HepG2 (cell line): Measurements from ENCODE around the gene FOXA3. TPM values are rescaled to one million over a fixed set of nuclear protein-coding genes. Genes with fewer than 3 reads are reported as not detected.

Experiments
- CBFB ChIP-seq: sonication (generic); formaldehyde crosslinking; IDR thresholded peaks from 2 replicates; pipeline ENCODE4 v1.4.0; 2020; ENCODE audit warnings: missing genetic modification reagents
- CENPX ChIP-seq: sonication (generic); formaldehyde crosslinking; IDR thresholded peaks from 2 replicates; pipeline ENCODE4 v1.9.0; 2021; ENCODE audit warnings: mild to moderate bottlenecking, missing genetic modification reagents, moderate library complexity
- IKZF4 ChIP-seq: sonication (generic); formaldehyde crosslinking; IDR thresholded peaks from 2 replicates; pipeline ENCODE4 v1.5.1; 2020; ENCODE audit warnings: borderline replicate concordance, mild to moderate bottlenecking, low read depth, missing genetic modification reagents; ENCODE audit errors: not compliant biosample characterization
- SALL1 ChIP-seq: sonication (generic); formaldehyde crosslinking; IDR thresholded peaks from 2 replicates; pipeline ENCODE4 v1.8.0; 2022; ENCODE audit warnings: mild to moderate bottlenecking, missing genetic modification reagents
- SOX6 ChIP-seq, 2 experiments: fragments of 450-650 bp in 1 of 2; sonication (generic) in 1 of 2; formaldehyde crosslinking in 1 of 2; IDR thresholded peaks; 2 replicates each; pipeline versions ENCODE4 v1.4.0 to v1.6.1; 2017 to 2020; ENCODE audit warnings: antibody characterized with exemption in 1 of 2, mild to moderate bottlenecking in 1 of 2, missing genetic modification reagents in 1 of 2
- YY1 ChIP-seq: IDR thresholded peaks from 2 replicates; pipeline ENCODE4 v1.6.1; 2011; ENCODE audit warnings: low read length, low read depth, moderate library complexity, mild to moderate bottlenecking; ENCODE audit not compliant: insufficient read depth, insufficient replicate concordance
- ZFP37 ChIP-seq: sonication (generic); formaldehyde crosslinking; IDR thresholded peaks from 2 replicates; pipeline ENCODE4 v1.4.0; 2020; ENCODE audit warnings: missing genetic modification reagents, borderline replicate concordance
- ZMAT3 ChIP-seq: sonication (generic); formaldehyde crosslinking; conservative IDR thresholded peaks from 2 replicates; pipeline ENCODE4 v1.7.0; 2021; ENCODE audit warnings: missing genetic modification reagents
- ZNF432 ChIP-seq: sonication (generic); formaldehyde crosslinking; IDR thresholded peaks from 2 replicates; pipeline ENCODE4 v1.5.0; 2020; ENCODE audit warnings: missing genetic modification reagents, mild to moderate bottlenecking, borderline replicate concordance
- ZNF710 ChIP-seq: sonication (generic); formaldehyde crosslinking; IDR thresholded peaks from 2 replicates; pipeline ENCODE4 v1.5.0; 2020; ENCODE audit warnings: mild to moderate bottlenecking, missing genetic modification reagents, borderline replicate concordance
- ZNF780A ChIP-seq: sonication (generic); formaldehyde crosslinking; IDR thresholded peaks from 2 replicates; pipeline ENCODE4 v1.8.0; 2022; ENCODE audit warnings: mild to moderate bottlenecking, missing genetic modification reagents, moderate library complexity
- ZSCAN29 ChIP-seq: sonication (generic); formaldehyde crosslinking; conservative IDR thresholded peaks from 2 replicates; pipeline ENCODE4 v1.4.0; 2020; ENCODE audit warnings: mild to moderate bottlenecking, missing genetic modification reagents
- polyA plus RNA-seq, 8 experiments: library from polyadenylated mRNA; depleted of rRNA in 3 of 8; stranded (reverse) in 7 of 8; unstranded in 1 of 8; fragments of >200 nt; fragmentation: Illumina TruSeq in 4 of 8; extraction: Trizol in 4 of 8; gene quantifications; 2 replicates each; pipeline versions ENCODE4 v1.2.1 to v1.2.3, GENCODE V29; 2011 to 2016; ENCODE audit warnings: low read depth in 4 of 8, missing spikeins in 1 of 8, mixed read lengths in 1 of 8; ENCODE audit not compliant: insufficient read depth in 1 of 8
- total RNA-seq, 5 experiments: library from RNA; depleted of rRNA; stranded (reverse); fragments of >200 nt; fragmentation: Illumina TruSeq; extraction: Trizol; gene quantifications; 2 replicates each; pipeline ENCODE4 v1.2.3, GENCODE V29; 2016; ENCODE audit warnings: low read depth in 1 of 5
- TF ChIP-seq, protein P1 (sequence below): sonication (generic); formaldehyde crosslinking; conservative IDR thresholded peaks from 2 replicates; pipeline ENCODE4 v1.8.0; 2022; ENCODE audit warnings: mild to moderate bottlenecking, moderate library complexity, missing genetic modification reagents
- TF ChIP-seq, protein P2 (sequence below): sonication (generic); formaldehyde crosslinking; IDR thresholded peaks from 2 replicates; pipeline ENCODE4 v1.4.0; 2020; ENCODE audit warnings: missing genetic modification reagents, borderline replicate concordance
- TF ChIP-seq, protein P3 (sequence below): sonication (generic); formaldehyde crosslinking; IDR thresholded peaks from 2 replicates; pipeline ENCODE4 v1.8.1; 2023; ENCODE audit warnings: mild to moderate bottlenecking, inconsistent platforms, moderate library complexity, missing genetic modification reagents, borderline replicate concordance

The FOXA3 gene
- total and polyA plus RNA-seq, 2 of the 13 experiments (the other 11 are each of a cell fraction or from before 2014, with no cell fraction given), result 29.8 to 47.6 TPM

DNA sequence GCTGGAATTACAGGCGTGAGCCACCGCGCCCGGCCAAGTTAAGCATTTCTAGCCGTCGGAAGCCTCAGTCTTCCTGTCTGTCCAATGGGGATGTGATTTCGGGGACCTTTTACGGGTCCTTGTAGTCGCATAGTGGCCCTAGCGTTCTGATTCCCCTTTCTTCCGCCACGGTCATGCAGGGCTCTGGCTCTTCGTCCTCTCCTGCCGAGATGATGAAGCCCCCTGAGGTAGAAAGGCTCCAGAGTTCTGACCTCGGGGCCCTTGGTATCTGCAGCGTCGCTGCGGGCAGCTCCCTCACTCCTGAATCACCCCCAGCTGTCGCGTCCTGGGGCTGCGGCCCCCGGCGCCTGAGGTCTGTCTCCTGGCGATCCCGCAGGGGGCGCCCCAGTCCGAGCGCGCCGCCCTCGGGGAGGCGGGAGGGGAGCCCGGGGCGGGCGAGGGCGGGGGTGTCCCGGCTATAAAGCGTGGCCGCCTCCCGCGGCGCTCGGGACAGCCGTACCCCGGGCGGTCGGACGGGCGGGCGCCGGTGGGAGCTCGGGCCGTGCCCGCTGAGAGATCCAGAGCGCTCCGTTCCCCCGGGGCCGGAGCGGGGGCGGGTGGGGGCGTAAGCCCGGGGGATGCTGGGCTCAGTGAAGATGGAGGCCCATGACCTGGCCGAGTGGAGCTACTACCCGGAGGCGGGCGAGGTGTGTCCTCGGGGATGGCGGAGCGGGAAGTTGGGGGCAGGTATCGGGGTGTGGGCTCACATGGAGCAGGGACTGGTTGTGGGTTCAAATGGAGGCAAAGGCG is at the start of gene FOXA3 (continued):
- no peak; the same call in 1 of the 2 replicates for TF ChIP-seq ZNF710
- TF ChIP-seq YY1, result peak; percentile 79
- TF ChIP-seq, protein P1, sequence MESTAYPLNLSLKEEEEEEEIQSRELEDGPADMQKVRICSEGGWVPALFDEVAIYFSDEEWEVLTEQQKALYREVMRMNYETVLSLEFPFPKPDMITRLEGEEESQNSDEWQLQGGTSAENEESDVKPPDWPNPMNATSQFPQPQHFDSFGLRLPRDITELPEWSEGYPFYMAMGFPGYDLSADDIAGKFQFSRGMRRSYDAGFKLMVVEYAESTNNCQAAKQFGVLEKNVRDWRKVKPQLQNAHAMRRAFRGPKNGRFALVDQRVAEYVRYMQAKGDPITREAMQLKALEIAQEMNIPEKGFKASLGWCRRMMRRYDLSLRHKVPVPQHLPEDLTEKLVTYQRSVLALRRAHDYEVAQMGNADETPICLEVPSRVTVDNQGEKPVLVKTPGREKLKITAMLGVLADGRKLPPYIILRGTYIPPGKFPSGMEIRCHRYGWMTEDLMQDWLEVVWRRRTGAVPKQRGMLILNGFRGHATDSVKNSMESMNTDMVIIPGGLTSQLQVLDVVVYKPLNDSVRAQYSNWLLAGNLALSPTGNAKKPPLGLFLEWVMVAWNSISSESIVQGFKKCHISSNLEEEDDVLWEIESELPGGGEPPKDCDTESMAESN (CRISPR knock-in tag), result peak; percentile 82
- TF ChIP-seq IKZF4 (CRISPR knock-in tag), result no peak
- TF ChIP-seq ZFP37 (CRISPR knock-in tag), result no peak
- TF ChIP-seq ZSCAN29 (CRISPR knock-in tag), result no peak
- TF ChIP-seq SALL1 (CRISPR knock-in tag), result peak; percentile 37; the same call in 1 of the 2 replicates
- TF ChIP-seq ZMAT3 (CRISPR knock-in tag), result peak; percentile 49; the same call in 1 of the 2 replicates
- TF ChIP-seq CENPX (CRISPR knock-in tag), result no peak
- no peak; the same call in none of the 2 replicates for TF ChIP-seq CBFB (CRISPR knock-in tag)
- TF ChIP-seq, protein P2, sequence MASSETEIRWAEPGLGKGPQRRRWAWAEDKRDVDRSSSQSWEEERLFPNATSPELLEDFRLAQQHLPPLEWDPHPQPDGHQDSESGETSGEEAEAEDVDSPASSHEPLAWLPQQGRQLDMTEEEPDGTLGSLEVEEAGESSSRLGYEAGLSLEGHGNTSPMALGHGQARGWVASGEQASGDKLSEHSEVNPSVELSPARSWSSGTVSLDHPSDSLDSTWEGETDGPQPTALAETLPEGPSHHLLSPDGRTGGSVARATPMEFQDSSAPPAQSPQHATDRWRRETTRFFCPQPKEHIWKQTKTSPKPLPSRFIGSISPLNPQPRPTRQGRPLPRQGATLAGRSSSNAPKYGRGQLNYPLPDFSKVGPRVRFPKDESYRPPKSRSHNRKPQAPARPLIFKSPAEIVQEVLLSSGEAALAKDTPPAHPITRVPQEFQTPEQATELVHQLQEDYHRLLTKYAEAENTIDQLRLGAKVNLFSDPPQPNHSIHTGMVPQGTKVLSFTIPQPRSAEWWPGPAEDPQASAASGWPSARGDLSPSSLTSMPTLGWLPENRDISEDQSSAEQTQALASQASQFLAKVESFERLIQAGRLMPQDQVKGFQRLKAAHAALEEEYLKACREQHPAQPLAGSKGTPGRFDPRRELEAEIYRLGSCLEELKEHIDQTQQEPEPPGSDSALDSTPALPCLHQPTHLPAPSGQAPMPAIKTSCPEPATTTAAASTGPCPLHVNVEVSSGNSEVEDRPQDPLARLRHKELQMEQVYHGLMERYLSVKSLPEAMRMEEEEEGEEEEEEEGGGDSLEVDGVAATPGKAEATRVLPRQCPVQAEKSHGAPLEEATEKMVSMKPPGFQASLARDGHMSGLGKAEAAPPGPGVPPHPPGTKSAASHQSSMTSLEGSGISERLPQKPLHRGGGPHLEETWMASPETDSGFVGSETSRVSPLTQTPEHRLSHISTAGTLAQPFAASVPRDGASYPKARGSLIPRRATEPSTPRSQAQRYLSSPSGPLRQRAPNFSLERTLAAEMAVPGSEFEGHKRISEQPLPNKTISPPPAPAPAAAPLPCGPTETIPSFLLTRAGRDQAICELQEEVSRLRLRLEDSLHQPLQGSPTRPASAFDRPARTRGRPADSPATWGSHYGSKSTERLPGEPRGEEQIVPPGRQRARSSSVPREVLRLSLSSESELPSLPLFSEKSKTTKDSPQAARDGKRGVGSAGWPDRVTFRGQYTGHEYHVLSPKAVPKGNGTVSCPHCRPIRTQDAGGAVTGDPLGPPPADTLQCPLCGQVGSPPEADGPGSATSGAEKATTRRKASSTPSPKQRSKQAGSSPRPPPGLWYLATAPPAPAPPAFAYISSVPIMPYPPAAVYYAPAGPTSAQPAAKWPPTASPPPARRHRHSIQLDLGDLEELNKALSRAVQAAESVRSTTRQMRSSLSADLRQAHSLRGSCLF (CRISPR knock-in tag), result no peak
- TF ChIP-seq, protein P3, sequence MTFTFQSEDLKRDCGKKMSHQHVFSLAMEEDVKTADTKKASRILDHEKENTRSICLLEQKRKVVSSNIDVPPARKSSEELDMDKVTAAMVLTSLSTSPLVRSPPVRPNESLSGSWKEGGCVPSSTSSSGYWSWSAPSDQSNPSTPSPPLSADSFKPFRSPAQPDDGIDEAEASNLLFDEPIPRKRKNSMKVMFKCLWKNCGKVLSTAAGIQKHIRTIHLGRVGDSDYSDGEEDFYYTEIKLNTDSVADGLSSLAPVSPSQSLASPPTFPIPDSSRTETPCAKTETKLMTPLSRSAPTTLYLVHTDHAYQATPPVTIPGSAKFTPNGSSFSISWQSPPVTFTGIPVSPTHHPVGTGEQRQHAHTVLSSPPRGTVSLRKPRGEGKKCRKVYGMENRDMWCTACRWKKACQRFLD (CRISPR knock-in tag), result no peak
- TF ChIP-seq ZNF432 (CRISPR knock-in tag), result no peak
- no peak for TF ChIP-seq SOX6 (IDR thresholded peaks at IDR 0.05)
- TF ChIP-seq SOX6 (CRISPR knock-in tag; IDR thresholded peaks at IDR 0.05), result no peak
- TF ChIP-seq ZNF780A (CRISPR knock-in tag), result no peak
